OCI-LY7 (cell line): ENCODE measurements around the gene DMD.

ENCODE experiments used
- EZH2phosphoT487 ChIP-seq: fragments of 200-600 bp; sonication (generic); IDR thresholded peaks from 2 replicates; pipeline ENCODE4 v1.6.1; 2018; ENCODE audit warnings: low read depth, borderline replicate concordance, mild to moderate bottlenecking, mixed run types, antibody characterized with exemption, low read length, moderate library complexity, mixed read lengths
- TF ChIP-seq, protein P1 (sequence below): fragments of 200-600 bp; sonication (generic); conservative IDR thresholded peaks from 2 replicates; pipeline ENCODE4 v1.5.1; 2014; ENCODE audit warnings: mild to moderate bottlenecking, antibody characterized with exemption, low read length, moderate library complexity, mixed read lengths

DNA sequence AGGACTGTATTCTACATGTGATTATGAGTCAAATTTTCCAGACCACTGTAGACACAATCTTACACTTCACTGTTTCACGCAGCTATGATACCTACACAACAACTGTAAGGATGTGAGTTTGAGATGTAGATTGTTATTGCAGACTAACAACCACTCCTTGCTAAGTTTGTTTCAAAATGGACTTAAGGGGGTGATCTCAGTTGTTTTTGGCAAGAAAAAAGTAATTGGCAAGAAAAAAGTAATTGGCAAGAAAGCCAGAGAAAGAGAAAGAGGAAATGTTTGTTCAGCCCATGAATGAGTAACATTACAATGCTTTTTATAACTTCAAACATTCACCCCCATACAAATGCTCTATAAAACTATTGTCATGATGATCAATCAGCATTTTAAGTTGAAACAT is 466.4 kb downstream of the DMD start:
- TF ChIP-seq, protein P1, sequence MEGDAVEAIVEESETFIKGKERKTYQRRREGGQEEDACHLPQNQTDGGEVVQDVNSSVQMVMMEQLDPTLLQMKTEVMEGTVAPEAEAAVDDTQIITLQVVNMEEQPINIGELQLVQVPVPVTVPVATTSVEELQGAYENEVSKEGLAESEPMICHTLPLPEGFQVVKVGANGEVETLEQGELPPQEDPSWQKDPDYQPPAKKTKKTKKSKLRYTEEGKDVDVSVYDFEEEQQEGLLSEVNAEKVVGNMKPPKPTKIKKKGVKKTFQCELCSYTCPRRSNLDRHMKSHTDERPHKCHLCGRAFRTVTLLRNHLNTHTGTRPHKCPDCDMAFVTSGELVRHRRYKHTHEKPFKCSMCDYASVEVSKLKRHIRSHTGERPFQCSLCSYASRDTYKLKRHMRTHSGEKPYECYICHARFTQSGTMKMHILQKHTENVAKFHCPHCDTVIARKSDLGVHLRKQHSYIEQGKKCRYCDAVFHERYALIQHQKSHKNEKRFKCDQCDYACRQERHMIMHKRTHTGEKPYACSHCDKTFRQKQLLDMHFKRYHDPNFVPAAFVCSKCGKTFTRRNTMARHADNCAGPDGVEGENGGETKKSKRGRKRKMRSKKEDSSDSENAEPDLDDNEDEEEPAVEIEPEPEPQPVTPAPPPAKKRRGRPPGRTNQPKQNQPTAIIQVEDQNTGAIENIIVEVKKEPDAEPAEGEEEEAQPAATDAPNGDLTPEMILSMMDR, result no peak
- no peak for TF ChIP-seq EZH2phosphoT487
